Measurements from ENCODE around the gene ST3GAL4. TPM values are rescaled to one million over a fixed set of nuclear protein-coding genes. Genes with fewer than 3 reads are reported as not detected.

The ST3GAL4 gene
- total RNA-seq, 1 experiment from 2014 or later = 13.1 TPM

DNA sequence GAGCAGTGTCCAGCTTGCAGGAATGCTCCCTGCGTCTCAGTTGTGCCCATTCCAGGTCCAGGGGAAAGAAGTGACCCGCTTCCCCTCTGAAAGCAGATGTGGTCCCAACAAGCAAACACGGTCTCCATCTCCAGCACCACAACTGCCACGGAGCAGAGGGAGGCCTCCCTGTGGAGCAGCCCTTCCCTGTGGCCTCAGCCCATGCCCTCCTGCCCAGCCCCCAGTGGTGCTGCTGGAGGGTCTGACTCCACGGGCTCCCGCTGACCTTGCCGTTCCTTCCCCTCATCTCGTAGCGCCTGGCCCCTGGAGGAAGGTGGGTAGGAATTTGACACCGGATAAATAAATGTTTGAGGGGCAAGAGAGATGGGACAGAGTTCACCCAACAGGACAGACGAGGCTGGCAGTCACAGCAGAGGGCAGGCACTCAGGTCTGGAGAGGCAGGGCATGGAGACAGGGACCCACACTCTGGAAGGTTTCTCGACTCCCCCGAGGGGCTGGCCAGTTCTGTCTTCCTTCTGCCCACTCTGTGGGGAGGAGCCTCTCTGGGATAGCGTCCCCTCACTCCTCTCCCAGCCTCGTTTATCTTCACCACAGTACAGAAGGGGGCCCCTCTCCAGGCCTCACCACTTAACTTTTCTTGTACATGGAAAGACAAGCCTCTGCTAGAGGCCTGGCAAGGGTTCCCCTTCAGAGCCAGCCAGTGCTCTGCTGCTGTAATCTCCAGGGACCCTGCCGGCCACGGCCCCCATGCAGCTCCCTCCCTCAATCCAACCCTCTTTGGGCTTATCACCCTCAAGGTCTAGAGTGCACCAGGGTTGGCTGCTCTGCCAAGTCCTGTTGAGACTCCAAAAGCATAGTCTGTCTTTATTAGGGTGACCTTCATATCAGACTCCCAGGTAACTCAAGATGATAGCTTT lies 7.5 kb upstream of the ST3GAL4 start:
- 0 out of 4 replicates have a peak, but pooled peaks cover 0 to 6% of the 10 kb centered on the region in 2 experiments for H3K36me3 ChIP-seq (ENCODE audit: control insufficient read depth in 1 of 2, insufficient read depth in 2 of 2, low read length in 2 of 2)
- H3K79me2 ChIP-seq (ENCODE audit: insufficient read depth, low read length) = peaks cover 26% of the 10 kb centered on the region; the same call in 1 of the 2 replicates
- intact Hi-C loops (cut with micrococcal nuclease) = no loop called here
- H3K4me2 ChIP-seq (ENCODE audit: low read length) = no peak overlapping the region
- RAD21 ChIA-PET (ENCODE audit: low non-redundant PET in 1 of 2, low total read pairs in 2 of 2, uncharacterized antibody in 2 of 2, unreplicated experiment in 2 of 2) = no interaction called here
- peaks cover 3 to 22% of the 10 kb centered on the region in 2 experiments for H3K4me1 ChIP-seq (ENCODE audit: control insufficient read depth in 1 of 2, insufficient read depth in 2 of 2, low read length in 2 of 2)
- H2AFZ ChIP-seq (ENCODE audit: low read depth, low read length, poor library complexity, severe bottlenecking) = no peak overlapping the region
- ATAC-seq = no peak
- POLR2A ChIA-PET = no interaction called here
- H3K27ac ChIP-seq (ENCODE audit: low read depth, low read length) = no peak overlapping the region
- no peaks in the 10 kb centered on the region for H3K9me3 ChIP-seq (ENCODE audit: control insufficient read depth in 1 of 2, insufficient read depth in 1 of 2, low read depth in 1 of 2, low read length in 2 of 2)
- TF ChIP-seq ZNF274 (IDR thresholded peaks at IDR 0.05; ENCODE audit: low read depth, low read length) = no peak
- TF ChIP-seq YY1 (IDR thresholded peaks at IDR 0.05; ENCODE audit: extremely low read depth, insufficient replicate concordance, low read depth, low read length) = no peak
- TF ChIP-seq SIN3A (IDR thresholded peaks at IDR 0.05; ENCODE audit: low read depth) = no peak
- TF ChIP-seq ELF1 (IDR thresholded peaks at IDR 0.05; ENCODE audit: borderline replicate concordance, low read depth) = no peak
- no peak for TF ChIP-seq EZH2 (IDR thresholded peaks at IDR 0.05)
- no peak for TF ChIP-seq FOSL1 (IDR thresholded peaks at IDR 0.05; ENCODE audit: low read depth)
- TF ChIP-seq RAD21 (IDR thresholded peaks at IDR 0.05; ENCODE audit: low read depth) = no peak
- no peak for TF ChIP-seq JUND (IDR thresholded peaks at IDR 0.05)
- TF ChIP-seq TCF7L2 (IDR thresholded peaks at IDR 0.05; ENCODE audit: borderline replicate concordance, extremely low read depth, insufficient read depth, insufficient read length) = no peak
- no peak for TF ChIP-seq ZFX (IDR thresholded peaks at IDR 0.05)
- TF ChIP-seq, protein P1, sequence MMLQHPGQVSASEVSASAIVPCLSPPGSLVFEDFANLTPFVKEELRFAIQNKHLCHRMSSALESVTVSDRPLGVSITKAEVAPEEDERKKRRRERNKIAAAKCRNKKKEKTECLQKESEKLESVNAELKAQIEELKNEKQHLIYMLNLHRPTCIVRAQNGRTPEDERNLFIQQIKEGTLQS (IDR thresholded peaks at IDR 0.05) = no peak
- TF ChIP-seq, protein P2, sequence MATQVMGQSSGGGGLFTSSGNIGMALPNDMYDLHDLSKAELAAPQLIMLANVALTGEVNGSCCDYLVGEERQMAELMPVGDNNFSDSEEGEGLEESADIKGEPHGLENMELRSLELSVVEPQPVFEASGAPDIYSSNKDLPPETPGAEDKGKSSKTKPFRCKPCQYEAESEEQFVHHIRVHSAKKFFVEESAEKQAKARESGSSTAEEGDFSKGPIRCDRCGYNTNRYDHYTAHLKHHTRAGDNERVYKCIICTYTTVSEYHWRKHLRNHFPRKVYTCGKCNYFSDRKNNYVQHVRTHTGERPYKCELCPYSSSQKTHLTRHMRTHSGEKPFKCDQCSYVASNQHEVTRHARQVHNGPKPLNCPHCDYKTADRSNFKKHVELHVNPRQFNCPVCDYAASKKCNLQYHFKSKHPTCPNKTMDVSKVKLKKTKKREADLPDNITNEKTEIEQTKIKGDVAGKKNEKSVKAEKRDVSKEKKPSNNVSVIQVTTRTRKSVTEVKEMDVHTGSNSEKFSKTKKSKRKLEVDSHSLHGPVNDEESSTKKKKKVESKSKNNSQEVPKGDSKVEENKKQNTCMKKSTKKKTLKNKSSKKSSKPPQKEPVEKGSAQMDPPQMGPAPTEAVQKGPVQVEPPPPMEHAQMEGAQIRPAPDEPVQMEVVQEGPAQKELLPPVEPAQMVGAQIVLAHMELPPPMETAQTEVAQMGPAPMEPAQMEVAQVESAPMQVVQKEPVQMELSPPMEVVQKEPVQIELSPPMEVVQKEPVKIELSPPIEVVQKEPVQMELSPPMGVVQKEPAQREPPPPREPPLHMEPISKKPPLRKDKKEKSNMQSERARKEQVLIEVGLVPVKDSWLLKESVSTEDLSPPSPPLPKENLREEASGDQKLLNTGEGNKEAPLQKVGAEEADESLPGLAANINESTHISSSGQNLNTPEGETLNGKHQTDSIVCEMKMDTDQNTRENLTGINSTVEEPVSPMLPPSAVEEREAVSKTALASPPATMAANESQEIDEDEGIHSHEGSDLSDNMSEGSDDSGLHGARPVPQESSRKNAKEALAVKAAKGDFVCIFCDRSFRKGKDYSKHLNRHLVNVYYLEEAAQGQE (IDR thresholded peaks at IDR 0.05; ENCODE audit: low read depth) = no peak
- no peak for TF ChIP-seq CBX3 (IDR thresholded peaks at IDR 0.05; ENCODE audit: low read depth)
- no peak for TF ChIP-seq SP1 (IDR thresholded peaks at IDR 0.05; ENCODE audit: low read depth)
- TF ChIP-seq POLR2A (IDR thresholded peaks at IDR 0.05; ENCODE audit: borderline replicate concordance, extremely low read depth, insufficient read depth, insufficient read length) = no peak
- no peak for TF ChIP-seq EGR1 (IDR thresholded peaks at IDR 0.05; ENCODE audit: low read depth)
- TF ChIP-seq SRF (IDR thresholded peaks at IDR 0.05; ENCODE audit: low read depth) = no peak
- no peak overlapping the region for H3K9ac ChIP-seq (ENCODE audit: low read length)
- H4K20me1 ChIP-seq (ENCODE audit: insufficient read depth) = no peaks in the 10 kb centered on the region
- CTCF ChIA-PET = no interaction called here
- no peak for DNase-seq (ENCODE audit: low read depth, low spot score)
- H3K4me3 ChIP-seq (replicated peaks in 1 of 2; ENCODE audit: low read depth in 1 of 2, low read length in 2 of 2) = no peak overlapping the region
- no peaks in the 10 kb centered on the region for H3K9me2 ChIP-seq (ENCODE audit: insufficient read depth)
- no TSS peak for BruUV-seq (replicated peaks)
- H3K27me3 ChIP-seq (ENCODE audit: insufficient read depth, low read length) = no peaks in the 10 kb centered on the region

Data from HCT116 (cell line).